Activated CD4-positive, alpha-beta memory T cell treated with anti-CD3 and anti-CD28 coated beads for 36 hours (primary cell): ENCODE results near the gene RUFY2. TPM values are rescaled to one million over a fixed set of nuclear protein-coding genes. Genes with fewer than 3 reads are reported as not detected.
"Not testable (repeated sequence)": the region's sequence is repeated elsewhere in the genome, so short reads cannot be mapped to it uniquely, and the experiment has no call there.

Source experiments
- CTCF ChIA-PET: fragments of 350-600 bp; sonication (Branson Sonifier 250); formaldehyde crosslinking; loops from one replicate; lab custom pipeline; 2021; ENCODE audit warnings: antibody characterized with exemption, inconsistent platforms; lab: Charles Lee
- POLR2A ChIA-PET: fragments of 350-600 bp; sonication (Branson Sonifier 250); formaldehyde crosslinking; loops from one replicate; lab custom pipeline; 2021; ENCODE audit warnings: antibody characterized with exemption; lab: Charles Lee
- DNase-seq: peaks from one replicate; pipeline ENCODE4 v3.0.0-alpha.2; 2020
- H3K27ac Mint-ChIP-seq: one replicate; pipeline ENCODE4 v1.8.0; 2021; ENCODE audit warnings: mixed read lengths
- H3K27me3 Mint-ChIP-seq: one replicate; pipeline ENCODE4 v1.8.0; 2021; ENCODE audit warnings: mixed read lengths
- H3K36me3 Mint-ChIP-seq: one replicate; pipeline ENCODE4 v1.8.0; 2021; ENCODE audit warnings: mixed read lengths
- H3K4me1 Mint-ChIP-seq: one replicate; pipeline ENCODE4 v1.8.0; 2021; ENCODE audit warnings: low read depth, mixed read lengths
- H3K4me3 Mint-ChIP-seq: one replicate; pipeline ENCODE4 v1.8.0; 2021; ENCODE audit warnings: mild to moderate bottlenecking, mixed read lengths
- H3K9me3 Mint-ChIP-seq: one replicate; pipeline ENCODE4 v1.8.0; 2021; ENCODE audit warnings: mixed read lengths
- intact Hi-C: fragments of 100-400 bp; cut with micrococcal nuclease; formaldehyde crosslinking; loops from one replicate; pipeline ENCODE4 v1.15.1; 2023
- total RNA-seq, 2 experiments: library from RNA; stranded (reverse); gene quantifications; one replicate each; pipeline ENCODE4 v1.2.3, GENCODE V29; 2021

RUFY2 gene
- total RNA-seq, 2 experiments from 2014 or later, result 6.4 to 8.1 TPM

GRCh38 chr10:68333440-68334431, 73.3 kb downstream of the RUFY2 start:
- ChIA-PET POLR2A (interaction anchor here (0.6 to 2.1 kb wide), 7 partner anchors 12 to 570 kb away, joined by 3 to 11 read pairs (median 4); partner anchors contain the start of genes DDX50 and DNA2), CTCF (interaction anchor here (0.6 to 2.6 kb wide), 10 partner anchors 8 to 622 kb away, joined by 3 to 14 read pairs (median 3); partner anchors contain the start of gene RUFY2)
- Mint-ChIP-seq H3K27ac (peak overlapping the region; percentile 100), H3K27me3 (peaks cover 3% of the 10 kb centered on the region), H3K4me3 (peak overlapping the region; percentile 100), H3K36me3 (peaks cover 50% of the 10 kb centered on the region), H3K4me1 (peaks cover 45% of the 10 kb centered on the region), H3K9me3 (no peaks in the 10 kb centered on the region)
- intact Hi-C loops, result loop anchor here (2.0 to 5.0 kb wide), 5 partner anchors 74 to 624 kb away; partner anchors contain the start of genes CCAR1, DDX21, RUFY2 and SLC25A16
- no peak for DNase-seq

GRCh38 chr10:68333058-68333395, 74.0 kb downstream of the RUFY2 start:
- Mint-ChIP-seq H3K4me3 (peak overlapping the region; percentile 100), H3K27ac (peak overlapping the region; percentile 100), H3K9me3 (no peaks in the 10 kb centered on the region), H3K36me3 (peaks cover 45% of the 10 kb centered on the region), H3K4me1 (peaks cover 45% of the 10 kb centered on the region), H3K27me3 (peaks cover 3% of the 10 kb centered on the region)
- intact Hi-C loops, result loop anchor here (2.0 to 5.0 kb wide), 5 partner anchors 74 to 624 kb away; partner anchors contain the start of genes CCAR1, DDX21, RUFY2 and SLC25A16
- ChIA-PET CTCF (interaction anchor here (0.6 to 1.5 kb wide), 9 partner anchors 8 to 622 kb away, joined by 3 to 7 read pairs (median 3); no protein-coding TSS in a partner anchor), POLR2A (interaction anchor here (0.7 to 2.1 kb wide), 9 partner anchors 15 to 623 kb away, joined by 3 to 11 read pairs (median 5); partner anchors contain the start of genes DDX21, DDX50, DNA2 and RUFY2)
- no peak for DNase-seq

GRCh38 chr10:68332259-68333057, 74.6 kb downstream of the RUFY2 start, which contains the start of gene PBLD:
Gene PBLD (minus strand): TSS chr10:68332928. CDS start chr10:68306844, 26,084 bp downstream.
- peak; percentile 75 for DNase-seq
- peaks cover 41% of the 10 kb centered on the region for H3K36me3 Mint-ChIP-seq
- H3K4me1 Mint-ChIP-seq, result peaks cover 41% of the 10 kb centered on the region
- no peaks in the 10 kb centered on the region for H3K9me3 Mint-ChIP-seq
- peaks cover 3% of the 10 kb centered on the region for H3K27me3 Mint-ChIP-seq
- ChIA-PET POLR2A (interaction anchor here (0.6 to 2.1 kb wide), 15 partner anchors 8 to 756 kb away, joined by 3 to 11 read pairs (median 4); partner anchors contain the start of genes DDX21, DDX50, DNA2 and RUFY2), CTCF (interaction anchor here (0.6 to 1.5 kb wide), 8 partner anchors 9 to 544 kb away, joined by 3 to 7 read pairs (median 3); no protein-coding TSS in a partner anchor)
- H3K4me3 Mint-ChIP-seq, result peak within 1 kb of the TSS; percentile 100
- intact Hi-C loops, result loop anchor here (1.0 to 5.0 kb wide), 6 partner anchors 75 to 625 kb away; partner anchors contain the start of genes CCAR1, DDX21, DDX50 and RUFY2
- H3K27ac Mint-ChIP-seq, result peak within 1 kb of the TSS; percentile 100

- CTCF ChIA-PET, result interaction anchor here (1.3 to 1.5 kb wide), 2 partner anchors 17 to 119 kb away, joined by 4 to 7 read pairs; no protein-coding TSS in a partner anchor
- Mint-ChIP-seq H3K4me3 (peak within 1 kb of the TSS; percentile 100), H3K27ac (peak within 1 kb of the TSS; percentile 100), H3K27me3 (peaks cover 3% of the 10 kb centered on the region), H3K4me1 (peaks cover 34% of the 10 kb centered on the region), H3K9me3 (no peaks in the 10 kb centered on the region), H3K36me3 (peaks cover 36% of the 10 kb centered on the region)
- peak; percentile 99 for DNase-seq
- POLR2A ChIA-PET, result interaction anchor here (0.6 to 2.1 kb wide), 14 partner anchors 9 to 756 kb away, joined by 3 to 11 read pairs (median 4); partner anchors contain the start of genes DDX50, RUFY2 and SRGN
- intact Hi-C loops, result loop anchor here (1.0 to 5.0 kb wide), 8 partner anchors 76 to 626 kb away; partner anchors contain the start of genes CCAR1, DDX21, DDX50 and RUFY2
Measured at GRCh38 chr10:68331455-68332258, 75.4 kb downstream of the RUFY2 start, which contains the start of gene HNRNPH3. Gene HNRNPH3 (plus strand): TSS chr10:68332064. CDS start chr10:68337222, 5,158 bp downstream.

- DNase-seq, result peak; percentile 40
- no peaks in the 10 kb centered on the region for H3K9me3 Mint-ChIP-seq
- peaks cover 27% of the 10 kb centered on the region for H3K4me1 Mint-ChIP-seq
- peak overlapping the region; percentile 100 for H3K27ac Mint-ChIP-seq
- POLR2A ChIA-PET, result interaction anchor here (0.8 to 2.1 kb wide), 6 partner anchors 8 to 626 kb away, joined by 3 to 11 read pairs (median 4); partner anchors contain the start of gene DDX50
- peaks cover 30% of the 10 kb centered on the region for H3K36me3 Mint-ChIP-seq
- CTCF ChIA-PET, result interaction anchor here (2.3 kb wide), 1 partner anchor 118 kb away, joined by 5 read pairs; no protein-coding TSS in a partner anchor
- peak overlapping the region; percentile 100 for H3K4me3 Mint-ChIP-seq
- H3K27me3 Mint-ChIP-seq, result peaks cover 3% of the 10 kb centered on the region
- intact Hi-C loops, result loop anchor here (1.0 to 5.0 kb wide), 5 partner anchors 76 to 626 kb away; partner anchors contain the start of genes DDX21, RUFY2 and SIRT1
Measured at GRCh38 chr10:68330852-68331454, 76.1 kb downstream of the RUFY2 start.

GRCh38 chr10:68329506-68329861, 77.6 kb downstream of the RUFY2 start:
- Mint-ChIP-seq H3K27ac (peak overlapping the region; percentile 100), H3K4me3 (no peak overlapping the region), H3K36me3 (peaks cover 21% of the 10 kb centered on the region), H3K9me3 (no peaks in the 10 kb centered on the region), H3K27me3 (peaks cover 3% of the 10 kb centered on the region), H3K4me1 (peaks cover 16% of the 10 kb centered on the region)
- intact Hi-C loops, result no loop called here
- POLR2A ChIA-PET, result no interaction called here
- CTCF ChIA-PET, result interaction anchor here (2.0 to 2.3 kb wide), 2 partner anchors 19 to 117 kb away, joined by 5 to 7 read pairs; no protein-coding TSS in a partner anchor
- DNase-seq, result no peak

GRCh38 chr10:68327889-68328786, 78.9 kb downstream of the RUFY2 start:
- H3K27ac Mint-ChIP-seq, result peak overlapping the region; percentile 1
- ChIA-PET CTCF (interaction anchor here (1.0 to 2.0 kb wide), 3 partner anchors 20 to 79 kb away, joined by 3 to 7 read pairs (median 3); partner anchors contain the start of gene RUFY2), POLR2A (interaction anchor here (0.7 kb wide), 1 partner anchor 443 kb away, joined by 3 read pairs; no protein-coding TSS in a partner anchor)
- peaks cover 16% of the 10 kb centered on the region for H3K4me1 Mint-ChIP-seq
- peaks cover 3% of the 10 kb centered on the region for H3K27me3 Mint-ChIP-seq
- no peak for DNase-seq
- intact Hi-C loops, result no loop called here
- peaks cover 10% of the 10 kb centered on the region for H3K36me3 Mint-ChIP-seq
- H3K4me3 Mint-ChIP-seq, result peak overlapping the region; percentile 1
- H3K9me3 Mint-ChIP-seq, result no peaks in the 10 kb centered on the region

- H3K27ac Mint-ChIP-seq, H3K27me3 Mint-ChIP-seq, H3K4me1 Mint-ChIP-seq, POLR2A ChIA-PET, DNase-seq, H3K4me3 Mint-ChIP-seq, intact Hi-C loops, H3K36me3 Mint-ChIP-seq, CTCF ChIA-PET, H3K9me3 Mint-ChIP-seq: not testable (repeated sequence)
Measured at GRCh38 chr10:68324396-68324795, 82.7 kb downstream of the RUFY2 start.

GRCh38 chr10:68318331-68319059, 88.6 kb downstream of the RUFY2 start:
- Mint-ChIP-seq H3K27ac (no peak overlapping the region), H3K4me1 (peaks cover 5% of the 10 kb centered on the region), H3K27me3 (no peaks in the 10 kb centered on the region), H3K9me3 (peaks cover 20% of the 10 kb centered on the region), H3K4me3 (no peak overlapping the region), H3K36me3 (peaks cover 6% of the 10 kb centered on the region)
- DNase-seq, result no peak
- CTCF ChIA-PET, result no interaction called here
- intact Hi-C loops, result no loop called here
- POLR2A ChIA-PET, result no interaction called here
